Ascending aorta (tissue), 2 donors: Measurements from ENCODE around the gene WDFY2. TPM values are rescaled to one million over a fixed set of nuclear protein-coding genes. Genes with fewer than 3 reads are reported as not detected.

Experiments
- DNase-seq, 2 donors: peaks; one replicate each; pipeline ENCODE4 v3.0.0-alpha.2; 2019; ENCODE audit warnings: low spot score in 2 of 2
- H3K27ac ChIP-seq, 2 donors: fragments of 200-600 bp; sonication (generic); one replicate each; pipeline ENCODE4 v1.5.1; 2016 to 2017; ENCODE audit warnings: mild to moderate bottlenecking in 1 of 2
- H3K27me3 ChIP-seq: fragments of 200-600 bp; sonication (generic); one replicate; pipeline ENCODE4 v1.5.1; 2017
- H3K36me3 ChIP-seq, 2 donors: fragments of 200-600 bp; sonication (generic); one replicate each; pipeline ENCODE4 v1.5.1; 2016
- H3K4me1 ChIP-seq, 2 donors: fragments of 200-600 bp; sonication (generic); one replicate each; pipeline ENCODE4 v1.5.1; 2016 to 2017; ENCODE audit warnings: mild to moderate bottlenecking in 1 of 2
- H3K4me3 ChIP-seq, 2 donors: fragments of 200-600 bp; sonication (generic); one replicate each; pipeline ENCODE4 v1.5.1; 2016 to 2017; ENCODE audit warnings: mild to moderate bottlenecking in 1 of 2
- H3K9me3 ChIP-seq, 2 donors: fragments of 200-600 bp; sonication (generic); one replicate each; pipeline ENCODE4 v1.5.1; 2016
- CTCF ChIP-seq, 3 experiments: fragments of 200-600 bp in 2 of 3; fragments of 450-650 bp in 1 of 3; sonication (generic) in 2 of 3; IDR thresholded peaks; one replicate each; pipeline ENCODE4 v1.5.1; 2016 to 2019; ENCODE audit warnings: antibody characterized with exemption in 3 of 3, mild to moderate bottlenecking in 1 of 3, moderate library complexity in 1 of 3
- intact Hi-C: fragments of 100-400 bp; cut with DNase I; formaldehyde crosslinking; loops from one replicate; pipeline ENCODE4 v1.15.1; 2023
- total RNA-seq: library from RNA; depleted of rRNA; stranded (reverse); fragments of >200 nt; gene quantifications from one replicate; pipeline ENCODE4 v1.1.0, GENCODE V29; 2016

Gene WDFY2
- total RNA-seq, 1 donor from 2014 or later, result 6.1 TPM

DNA sequence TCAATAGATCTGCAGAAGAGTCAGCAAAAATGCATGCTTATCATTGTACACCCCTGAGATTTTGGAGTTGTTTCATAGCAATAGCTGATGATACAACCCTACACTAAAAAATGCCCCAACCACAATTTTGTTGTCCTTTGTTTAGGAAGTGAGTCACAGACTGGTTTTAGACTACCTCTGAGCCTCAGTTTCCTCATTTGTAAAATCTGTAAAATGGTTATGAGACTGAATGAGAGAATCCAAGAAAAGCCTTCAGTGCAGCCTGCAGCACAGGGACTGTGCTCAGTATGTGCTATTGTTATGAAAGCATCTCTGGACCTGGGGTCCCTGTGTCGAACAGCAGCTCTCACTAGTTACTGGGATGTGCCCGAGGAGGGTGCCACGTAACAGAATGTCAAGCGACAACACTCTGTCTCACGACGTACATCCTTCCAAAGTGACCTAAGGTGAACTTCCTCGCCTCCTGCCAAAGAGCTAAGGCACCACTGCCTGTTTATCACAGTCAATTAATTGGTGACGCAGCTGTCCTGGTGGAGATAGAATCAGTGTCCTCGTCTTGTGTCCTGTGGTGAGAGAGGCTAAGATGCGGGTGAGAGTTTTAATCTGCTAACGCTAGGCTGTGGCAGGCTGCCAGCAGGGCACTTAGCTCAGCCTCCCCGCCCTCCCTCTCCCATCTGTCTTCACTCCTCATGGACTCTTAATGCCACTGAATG, 201.6 kb downstream of the WDFY2 start:
- no peak overlapping the region for H3K27ac ChIP-seq
- no peaks in the 10 kb centered on the region for H3K27me3 ChIP-seq
- no peak for TF ChIP-seq CTCF (IDR thresholded peaks at IDR 0.05)
- H3K4me1 ChIP-seq, result no peaks in the 10 kb centered on the region
- no peak overlapping the region for H3K4me3 ChIP-seq
- H3K36me3 ChIP-seq, result no peaks in the 10 kb centered on the region
- DNase-seq, result no peak
- no peaks in the 10 kb centered on the region for H3K9me3 ChIP-seq
- intact Hi-C loops, result no loop called here

GRCh38 chr13:51786425-51787265, 202.4 kb downstream of the WDFY2 start:
- intact Hi-C loops, result no loop called here
- Histone ChIP-seq H3K9me3 (no peaks in the 10 kb centered on the region), H3K36me3 (no peaks in the 10 kb centered on the region), H3K27me3 (no peaks in the 10 kb centered on the region), H3K4me3 (no peak overlapping the region), H3K27ac (no peak overlapping the region), H3K4me1 (no peaks in the 10 kb centered on the region)
- TF ChIP-seq CTCF (IDR thresholded peaks at IDR 0.05), result no peak
- DNase-seq, result no peak

DNA sequence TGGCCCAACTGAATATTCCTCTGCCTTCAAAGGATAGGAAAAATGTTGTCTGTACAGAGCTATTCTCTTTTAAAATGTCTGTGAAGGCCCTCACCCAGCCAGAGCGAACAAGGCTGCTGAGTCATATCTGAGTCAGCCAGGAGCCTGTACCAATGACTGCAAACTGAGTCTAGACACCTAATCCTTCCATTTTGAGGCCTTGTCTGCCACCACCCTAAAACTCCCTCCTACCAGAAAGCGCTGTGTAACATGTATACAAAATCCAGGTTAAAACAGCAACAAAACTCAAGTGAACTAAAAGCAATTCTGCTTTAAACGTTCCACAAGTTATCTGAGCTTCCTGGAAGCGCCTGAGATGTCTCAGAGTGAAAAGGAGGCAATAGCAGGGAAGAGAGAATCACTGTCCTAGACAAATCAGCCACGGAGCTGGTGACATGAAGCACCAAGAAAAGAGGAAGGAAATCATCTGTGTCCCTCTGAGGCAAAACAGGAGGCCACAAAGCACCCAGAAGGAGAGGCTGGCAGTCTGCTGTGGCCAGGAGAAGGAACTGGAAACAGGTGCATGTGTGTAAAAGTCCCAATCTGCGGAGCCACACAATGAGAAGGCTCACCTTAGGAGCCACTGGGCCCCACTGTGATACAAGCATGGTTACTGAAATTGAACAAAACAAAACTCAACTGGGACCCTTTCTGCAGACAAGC, 209.5 kb downstream of the WDFY2 start:
- Histone ChIP-seq H3K4me1 (no peaks in the 10 kb centered on the region), H3K27me3 (no peaks in the 10 kb centered on the region), H3K27ac (no peak overlapping the region), H3K36me3 (peaks cover 0 to 7% of the 10 kb centered on the region in 2 donors), H3K9me3 (no peaks in the 10 kb centered on the region), H3K4me3 (no peak overlapping the region)
- no peak for TF ChIP-seq CTCF (IDR thresholded peaks at IDR 0.05)
- no peak for DNase-seq
- intact Hi-C loops, result no loop called here

- Histone ChIP-seq H3K36me3 (peaks cover 0 to 7% of the 10 kb centered on the region in 2 donors), H3K27ac (no peak overlapping the region), H3K27me3 (no peaks in the 10 kb centered on the region), H3K4me1 (no peaks in the 10 kb centered on the region), H3K9me3 (no peaks in the 10 kb centered on the region), H3K4me3 (no peak overlapping the region)
- no peak for TF ChIP-seq CTCF (IDR thresholded peaks at IDR 0.05)
- DNase-seq, result no peak
- intact Hi-C loops, result no loop called here
Measured at GRCh38 chr13:51794964-51795363, 210.7 kb downstream of the WDFY2 start.

- no peak for DNase-seq
- no peak overlapping the region for H3K27ac ChIP-seq
- peaks cover 0 to 3% of the 10 kb centered on the region in 2 donors for H3K4me1 ChIP-seq
- no peaks in the 10 kb centered on the region for H3K9me3 ChIP-seq
- no peak for TF ChIP-seq CTCF (IDR thresholded peaks at IDR 0.05)
- no peak overlapping the region for H3K4me3 ChIP-seq
- intact Hi-C loops, result no loop called here
- H3K36me3 ChIP-seq, result peaks cover 0 to 7% of the 10 kb centered on the region in 2 donors
- no peaks in the 10 kb centered on the region for H3K27me3 ChIP-seq
Measured at GRCh38 chr13:51795419-51795818, 211.2 kb downstream of the WDFY2 start.
